Measurements from ENCODE around the gene RNF175. TPM values are rescaled to one million over a fixed set of nuclear protein-coding genes. Genes with fewer than 3 reads are reported as not detected.

RNF175 gene
- total and polyA plus RNA-seq, 12 donors, result 0.18 to 6.3 (median 1.1) TPM; not detected in 4

DNA sequence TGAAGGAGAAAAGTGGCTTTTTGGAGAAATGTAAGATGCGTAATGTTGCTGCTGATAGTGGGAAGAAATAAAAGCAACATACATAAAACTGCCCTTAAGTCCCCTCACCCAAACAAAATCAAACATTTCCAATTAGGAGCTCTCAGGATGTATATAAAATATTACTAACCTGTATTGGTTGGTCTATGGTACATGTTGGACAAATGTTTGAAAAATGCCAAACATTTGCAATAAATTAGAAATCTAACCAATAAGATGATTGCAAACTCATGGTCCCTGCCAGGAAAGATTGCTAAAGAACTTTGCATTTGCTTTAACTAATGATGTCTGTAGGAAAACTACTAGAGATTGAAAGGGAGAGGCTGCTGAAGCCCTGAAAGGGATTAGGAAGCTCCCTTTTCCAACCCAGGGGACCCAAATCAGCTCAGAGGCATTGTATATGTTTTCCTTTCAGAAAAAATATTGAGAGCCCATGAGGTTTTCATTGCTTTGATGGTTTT is 27.3 kb upstream of the RNF175 start:
- WGBS, 4 donors, result 58 to 70% (median 66%) methylated on average over 1 of the region's 1 CpG
- no peaks in the 10 kb centered on the region for H3K36me3 ChIP-seq (replicated peaks in 1 of 2)
- H3K27me3 ChIP-seq, result peaks cover 51% of the 10 kb centered on the region
- intact Hi-C loops (cut with DNase I), result no loop called here
- no peaks in the 10 kb centered on the region for H3K9me3 ChIP-seq (replicated peaks in 1 of 3)
- no peak overlapping the region for H3K4me3 ChIP-seq
- peaks cover 3 to 19% of the 10 kb centered on the region in 2 donors for H3K4me1 ChIP-seq (replicated peaks in 1 of 2)
- TF ChIP-seq, protein P1, sequence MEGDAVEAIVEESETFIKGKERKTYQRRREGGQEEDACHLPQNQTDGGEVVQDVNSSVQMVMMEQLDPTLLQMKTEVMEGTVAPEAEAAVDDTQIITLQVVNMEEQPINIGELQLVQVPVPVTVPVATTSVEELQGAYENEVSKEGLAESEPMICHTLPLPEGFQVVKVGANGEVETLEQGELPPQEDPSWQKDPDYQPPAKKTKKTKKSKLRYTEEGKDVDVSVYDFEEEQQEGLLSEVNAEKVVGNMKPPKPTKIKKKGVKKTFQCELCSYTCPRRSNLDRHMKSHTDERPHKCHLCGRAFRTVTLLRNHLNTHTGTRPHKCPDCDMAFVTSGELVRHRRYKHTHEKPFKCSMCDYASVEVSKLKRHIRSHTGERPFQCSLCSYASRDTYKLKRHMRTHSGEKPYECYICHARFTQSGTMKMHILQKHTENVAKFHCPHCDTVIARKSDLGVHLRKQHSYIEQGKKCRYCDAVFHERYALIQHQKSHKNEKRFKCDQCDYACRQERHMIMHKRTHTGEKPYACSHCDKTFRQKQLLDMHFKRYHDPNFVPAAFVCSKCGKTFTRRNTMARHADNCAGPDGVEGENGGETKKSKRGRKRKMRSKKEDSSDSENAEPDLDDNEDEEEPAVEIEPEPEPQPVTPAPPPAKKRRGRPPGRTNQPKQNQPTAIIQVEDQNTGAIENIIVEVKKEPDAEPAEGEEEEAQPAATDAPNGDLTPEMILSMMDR (IDR thresholded peaks at IDR 0.05), result no peak
- no peak for TF ChIP-seq POLR2A (IDR thresholded peaks at IDR 0.05)
- no peak overlapping the region for H3K27ac ChIP-seq
- DNase-seq, result no peak

DNA sequence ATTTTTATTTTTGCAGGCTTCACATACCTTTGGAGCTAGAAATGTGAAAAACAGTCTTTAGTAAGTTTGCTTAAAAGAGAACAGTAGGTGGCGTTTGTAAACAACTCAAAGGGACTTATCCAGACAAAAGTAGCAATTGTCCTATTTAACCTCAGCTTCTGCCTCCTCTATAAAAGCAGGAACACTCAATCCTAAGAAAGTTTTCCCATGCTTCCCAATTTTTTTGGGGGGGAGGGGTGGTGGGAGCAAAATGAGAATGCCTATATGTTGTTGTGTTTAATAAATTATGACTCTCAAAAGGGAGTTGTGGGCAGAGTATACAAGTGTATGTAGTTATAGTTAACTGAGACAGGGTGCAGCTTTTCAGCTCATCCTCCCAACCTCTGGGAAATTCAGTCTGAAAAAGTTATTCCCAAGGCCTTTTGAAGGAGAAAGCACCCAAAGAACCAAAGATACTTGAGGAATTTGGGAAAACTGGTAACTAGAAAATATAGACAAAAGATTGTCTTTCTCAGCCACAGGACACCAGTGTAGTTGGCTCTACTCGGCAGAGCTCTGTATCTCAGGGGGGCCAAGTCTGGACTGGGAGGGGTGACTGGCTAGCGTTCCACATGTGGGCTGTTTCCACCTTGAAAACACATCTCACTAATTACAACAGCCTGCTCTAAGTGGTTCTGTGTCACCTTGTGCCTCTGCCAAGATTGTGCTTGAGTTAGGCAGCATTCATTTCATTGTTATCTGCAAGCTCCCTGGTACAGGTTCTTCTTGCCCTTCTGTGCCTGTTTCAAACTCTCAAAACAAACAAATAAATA is 26.3 kb upstream of the RNF175 start:
- Histone ChIP-seq H3K9me3 (replicated peaks in 1 of 3) (no peaks in the 10 kb centered on the region), H3K4me1 (replicated peaks in 1 of 2) (peaks cover 3 to 12% of the 10 kb centered on the region in 2 donors), H3K27ac (no peak overlapping the region), H3K36me3 (replicated peaks in 1 of 2) (no peaks in the 10 kb centered on the region), H3K4me3 (no peak overlapping the region), H3K27me3 (peaks cover 41% of the 10 kb centered on the region)
- no peak for DNase-seq
- intact Hi-C loops (cut with DNase I), result no loop called here
- TF ChIP-seq POLR2A (IDR thresholded peaks at IDR 0.05), result no peak
- TF ChIP-seq, protein P1 (IDR thresholded peaks at IDR 0.05), result peak; percentile 10 to 38 (median 30)
- WGBS, 4 donors, result 14 to 18% (median 15%) methylated on average over 3 of the region's 3 CpGs

DNA sequence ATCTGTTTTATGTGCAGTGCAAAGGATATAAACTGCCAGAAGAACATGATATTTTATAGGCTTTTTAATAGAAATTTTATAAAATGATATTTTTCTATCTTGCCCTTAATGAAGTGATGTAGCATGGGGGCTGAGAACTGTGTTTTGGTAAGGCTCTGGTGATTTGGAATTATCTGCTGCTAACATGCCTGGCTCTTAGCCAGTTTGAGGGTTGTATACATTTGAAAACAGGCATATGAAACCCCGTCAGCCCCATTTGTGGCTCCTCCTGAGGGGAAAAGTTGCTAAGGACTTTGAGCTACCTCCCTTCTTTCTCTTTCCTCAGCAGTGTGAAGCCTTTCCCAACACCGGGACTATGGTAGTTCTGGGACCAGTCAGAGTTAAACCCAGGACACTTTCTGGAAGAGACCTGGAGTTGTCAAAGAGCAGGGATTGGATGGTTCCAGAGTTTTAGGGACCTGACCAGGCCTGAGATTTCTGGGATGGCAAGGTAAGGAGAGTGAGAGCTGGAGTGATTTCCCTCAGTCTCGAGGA is 24.4 kb upstream of the RNF175 start:
- TF ChIP-seq, protein P1 (IDR thresholded peaks at IDR 0.05), result no peak
- TF ChIP-seq POLR2A (IDR thresholded peaks at IDR 0.05), result no peak
- 52 to 73% (median 66%) methylated on average over 3 of the region's 3 CpGs for WGBS, 4 donors
- H3K4me3 ChIP-seq, result no peak overlapping the region
- H3K9me3 ChIP-seq (replicated peaks in 1 of 3), result no peaks in the 10 kb centered on the region
- peaks cover 24% of the 10 kb centered on the region for H3K27me3 ChIP-seq
- intact Hi-C loops (cut with DNase I), result no loop called here
- no peak for DNase-seq
- no peak overlapping the region for H3K27ac ChIP-seq
- no peaks in the 10 kb centered on the region for H3K36me3 ChIP-seq (replicated peaks in 1 of 2)
- peaks cover 3 to 7% of the 10 kb centered on the region in 2 donors for H3K4me1 ChIP-seq (replicated peaks in 1 of 2)

DNA sequence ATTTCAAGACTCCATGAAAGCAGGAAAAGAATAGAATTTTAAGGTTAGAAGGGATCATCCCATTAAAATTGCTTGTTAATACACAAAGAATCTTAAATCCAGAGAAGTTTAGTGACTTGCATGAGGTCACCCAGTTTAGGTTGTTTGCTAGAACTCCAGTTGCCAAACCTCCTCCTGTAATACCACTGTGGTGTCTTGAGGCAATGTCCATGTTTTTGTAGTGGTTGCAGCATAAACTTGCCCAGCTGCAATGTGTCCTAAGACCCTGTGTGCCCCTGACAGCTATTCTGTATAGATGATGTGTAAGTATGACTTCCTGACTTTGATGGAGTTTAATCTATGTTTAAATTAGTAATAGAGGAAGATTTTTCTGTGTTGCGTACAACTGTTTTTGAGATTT is 22.8 kb upstream of the RNF175 start:
- Histone ChIP-seq H3K9me3 (replicated peaks in 1 of 3) (no peaks in the 10 kb centered on the region), H3K4me3 (no peak overlapping the region), H3K27me3 (peaks cover 10% of the 10 kb centered on the region), H3K27ac (no peak overlapping the region), H3K4me1 (replicated peaks in 1 of 2) (no peaks in the 10 kb centered on the region), H3K36me3 (replicated peaks in 1 of 2) (no peaks in the 10 kb centered on the region)
- no peak for DNase-seq
- 89 to 100% (median 97%) methylated on average over 1 of the region's 1 CpG for WGBS, 4 donors
- intact Hi-C loops (cut with DNase I), result no loop called here
- TF ChIP-seq POLR2A (IDR thresholded peaks at IDR 0.05), result no peak
- TF ChIP-seq, protein P1 (IDR thresholded peaks at IDR 0.05), result no peak

All from adrenal gland (tissue), 12 donors.